GM19328 (cell line): ENCODE measurements around the gene APOM.

Source experiments
- ATAC-seq: cut with Tn5 transposase; IDR thresholded peaks from one replicate; pipeline ENCODE4 v1.9.1; 2021; ENCODE audit warnings: mild to moderate bottlenecking, moderate library complexity; ENCODE audit not compliant: unreplicated experiment

The APOM gene

GRCh38 chr6:31654574-31655348 lies 933 bp upstream of the APOM start:
- no peak for ATAC-seq

DNA sequence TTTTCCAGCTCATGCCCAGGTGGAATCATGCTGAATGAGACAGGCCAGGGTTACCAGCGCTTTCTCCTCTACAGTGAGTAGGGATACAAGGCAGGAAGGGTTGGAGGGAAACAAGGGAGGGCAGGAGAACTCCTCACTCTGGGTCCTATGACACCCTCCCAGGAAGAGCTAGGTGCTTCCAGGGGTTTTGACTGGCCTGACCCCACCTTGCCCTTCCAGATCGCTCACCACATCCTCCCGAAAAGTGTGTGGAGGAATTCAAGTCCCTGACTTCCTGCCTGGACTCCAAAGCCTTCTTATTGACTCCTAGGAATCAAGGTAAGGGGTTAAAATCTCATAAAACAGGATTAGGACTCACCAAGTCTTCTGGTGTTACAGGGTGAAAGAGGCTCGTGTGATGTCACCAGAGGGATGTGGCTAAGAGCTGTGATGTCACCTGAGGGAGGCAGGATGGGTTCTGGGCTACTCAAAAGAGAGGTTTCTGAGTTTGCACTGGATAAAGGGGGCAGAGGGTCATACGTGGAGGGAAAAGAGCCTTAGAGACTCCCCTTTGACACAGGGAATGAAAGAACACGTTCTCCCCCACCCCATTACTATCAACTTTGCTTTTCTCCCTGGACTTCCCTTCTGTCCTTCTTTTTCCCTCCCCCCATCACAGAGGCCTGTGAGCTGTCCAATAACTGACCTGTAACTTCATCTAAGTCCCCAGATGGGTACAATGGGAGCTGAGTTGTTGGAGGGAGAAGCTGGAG lies 1.9 kb downstream of the APOM start:
- ATAC-seq = no peak

DNA sequence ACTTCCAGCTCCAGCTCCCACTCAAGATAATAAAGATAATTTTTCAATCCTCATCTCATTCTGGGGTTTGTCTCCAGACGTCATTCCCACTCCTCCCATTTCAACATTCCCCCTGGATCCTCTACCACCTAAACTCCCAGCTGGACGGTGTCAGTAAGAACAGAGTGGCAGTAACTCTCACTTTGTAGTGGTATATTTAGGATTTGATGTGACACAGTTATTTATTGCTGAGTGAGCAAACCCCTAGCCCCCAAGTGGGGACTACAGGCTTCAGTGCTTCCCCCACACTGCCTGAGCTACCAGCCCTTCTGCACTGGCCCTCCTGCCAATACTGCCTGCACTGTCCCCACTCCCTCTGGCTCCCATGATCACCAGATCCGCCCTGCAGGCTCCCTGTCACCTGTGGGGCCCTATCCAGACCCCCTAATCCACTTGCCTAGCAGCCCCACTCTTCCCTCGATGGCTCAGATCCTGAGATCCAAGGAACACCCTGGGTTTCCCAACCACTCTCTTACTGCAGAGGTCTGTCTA lies 2.5 kb downstream of the APOM start:
- ATAC-seq = no peak

- ATAC-seq = no peak
These were observed 3.4 kb downstream of the APOM start for GRCh38 chr6:31658983-31659648.

- no peak for ATAC-seq
These were observed 4.1 kb downstream of the APOM start for GRCh38 chr6:31659649-31660380.

DNA sequence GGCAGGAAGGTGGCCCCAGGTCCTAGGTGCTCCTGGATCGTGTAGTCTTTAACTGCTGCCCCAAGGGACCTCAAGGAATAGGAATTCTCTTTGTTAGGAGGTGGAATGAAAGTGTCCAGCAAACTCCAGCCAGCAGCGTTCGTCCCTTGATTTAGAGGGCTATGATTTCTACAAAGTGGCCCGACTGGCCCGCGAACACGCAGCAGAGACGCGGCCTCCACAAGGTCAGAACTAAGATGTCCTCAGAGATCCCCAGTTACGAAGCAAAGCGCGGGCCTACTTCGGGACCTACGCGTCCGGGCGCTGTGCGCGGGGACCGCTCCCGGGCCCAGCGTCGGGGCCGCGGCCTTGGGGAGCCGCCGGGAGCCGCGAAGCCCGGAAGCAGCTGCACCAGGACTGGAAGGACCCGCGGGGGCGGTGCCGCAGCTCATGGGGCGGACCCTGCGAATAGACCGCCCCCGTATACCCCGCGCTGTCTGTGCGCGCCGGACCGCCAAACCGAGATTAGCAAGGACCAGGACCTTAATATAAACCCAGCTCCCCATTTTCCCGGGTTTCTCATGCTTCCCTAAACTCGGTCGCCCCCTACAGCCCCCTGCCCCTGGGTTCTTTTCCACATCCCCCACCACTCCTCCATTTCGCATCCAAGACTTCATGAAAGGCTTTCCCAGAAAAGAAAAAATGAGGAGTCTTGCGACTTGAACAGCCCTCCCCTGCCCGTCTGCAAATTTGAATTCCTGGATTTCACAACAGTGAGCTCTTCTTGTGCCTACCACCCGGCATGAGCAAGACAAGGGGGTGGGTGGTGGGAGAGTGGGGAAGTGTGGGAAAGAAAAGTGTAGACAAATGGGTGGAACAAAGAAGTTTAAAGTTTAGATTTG lies 4.9 kb downstream of the APOM start, which contains the start of gene C6orf47:
Gene C6orf47, minus strand, starts transcription at position 398 of the 881 bp plus-strand sequence. CDS start 831 bp downstream, outside the sequence.
- peak; percentile 54 for ATAC-seq

DNA sequence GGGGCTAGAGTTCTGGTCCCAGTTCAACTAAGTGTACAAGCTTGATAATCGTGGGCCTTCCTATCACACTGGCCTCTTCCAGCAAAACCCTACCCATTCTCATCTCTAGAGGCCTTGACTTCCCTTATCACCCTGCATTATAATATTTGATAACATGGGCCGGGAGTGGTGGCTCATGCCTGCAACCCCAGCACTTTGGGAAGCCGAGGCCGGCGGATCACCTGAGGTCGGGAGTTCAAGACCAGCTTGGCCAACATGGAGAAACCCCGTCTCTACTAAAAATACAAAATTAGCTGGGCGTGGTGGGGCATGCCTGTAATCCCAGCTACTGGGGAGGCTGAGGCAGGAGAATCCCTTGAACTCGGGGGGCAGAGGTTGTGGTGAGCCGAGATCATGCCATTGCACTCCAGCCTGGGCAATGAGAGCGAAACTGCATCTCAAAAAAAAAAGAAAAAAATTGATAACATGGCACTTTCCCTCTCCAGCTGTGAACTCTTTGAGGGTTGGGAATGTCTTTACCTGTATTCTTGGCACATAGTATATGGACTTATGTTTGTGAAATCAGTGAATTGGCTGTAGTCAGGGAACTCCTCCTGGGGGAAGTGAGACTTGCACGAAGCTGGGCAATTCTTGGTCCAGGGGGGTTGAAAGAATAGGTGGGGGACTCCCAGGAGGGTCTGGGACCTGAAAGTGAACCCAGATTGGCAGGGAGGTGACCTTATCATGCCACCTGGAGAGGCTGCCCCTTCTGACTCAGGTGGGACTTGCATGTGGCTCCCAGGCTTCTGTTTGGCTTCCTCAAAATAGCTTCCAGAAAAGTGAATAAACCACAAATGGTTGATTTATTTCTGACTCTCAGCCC lies 5.8 kb downstream of the APOM start:
- ATAC-seq = no peak

DNA sequence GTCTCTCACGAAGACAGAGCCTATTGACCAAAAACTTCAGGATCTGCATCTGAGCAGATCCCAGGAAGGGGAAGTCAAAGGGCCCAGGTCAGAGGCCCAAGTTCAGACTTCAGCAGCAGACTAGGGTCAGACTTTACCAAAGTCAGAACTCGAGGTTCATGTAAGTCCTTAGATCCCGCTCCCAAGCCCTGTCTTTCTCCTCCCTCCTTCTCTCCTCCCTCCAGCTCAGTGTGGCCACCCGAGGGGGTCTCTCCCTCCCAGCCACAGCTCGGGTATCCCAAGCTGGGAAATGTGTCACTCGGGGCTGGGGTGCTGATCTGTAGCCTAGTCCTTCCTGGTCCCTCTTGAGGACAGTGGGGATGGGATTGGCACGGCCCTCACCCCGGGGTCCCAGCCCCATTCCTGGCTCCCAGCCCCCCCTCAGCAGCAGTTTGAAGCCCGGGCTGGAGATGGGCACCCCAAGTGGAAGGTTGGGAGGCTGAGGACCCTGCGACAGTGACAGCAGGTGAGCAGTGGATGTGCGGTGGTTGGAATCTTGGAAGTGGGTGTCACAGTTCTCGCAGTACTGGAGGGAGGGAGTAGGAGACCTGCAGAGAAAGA lies 6.5 kb downstream of the APOM start:
- no peak for ATAC-seq

- no peak for ATAC-seq
These were observed 7.6 kb downstream of the APOM start for GRCh38 chr6:31663126-31663960.

DNA sequence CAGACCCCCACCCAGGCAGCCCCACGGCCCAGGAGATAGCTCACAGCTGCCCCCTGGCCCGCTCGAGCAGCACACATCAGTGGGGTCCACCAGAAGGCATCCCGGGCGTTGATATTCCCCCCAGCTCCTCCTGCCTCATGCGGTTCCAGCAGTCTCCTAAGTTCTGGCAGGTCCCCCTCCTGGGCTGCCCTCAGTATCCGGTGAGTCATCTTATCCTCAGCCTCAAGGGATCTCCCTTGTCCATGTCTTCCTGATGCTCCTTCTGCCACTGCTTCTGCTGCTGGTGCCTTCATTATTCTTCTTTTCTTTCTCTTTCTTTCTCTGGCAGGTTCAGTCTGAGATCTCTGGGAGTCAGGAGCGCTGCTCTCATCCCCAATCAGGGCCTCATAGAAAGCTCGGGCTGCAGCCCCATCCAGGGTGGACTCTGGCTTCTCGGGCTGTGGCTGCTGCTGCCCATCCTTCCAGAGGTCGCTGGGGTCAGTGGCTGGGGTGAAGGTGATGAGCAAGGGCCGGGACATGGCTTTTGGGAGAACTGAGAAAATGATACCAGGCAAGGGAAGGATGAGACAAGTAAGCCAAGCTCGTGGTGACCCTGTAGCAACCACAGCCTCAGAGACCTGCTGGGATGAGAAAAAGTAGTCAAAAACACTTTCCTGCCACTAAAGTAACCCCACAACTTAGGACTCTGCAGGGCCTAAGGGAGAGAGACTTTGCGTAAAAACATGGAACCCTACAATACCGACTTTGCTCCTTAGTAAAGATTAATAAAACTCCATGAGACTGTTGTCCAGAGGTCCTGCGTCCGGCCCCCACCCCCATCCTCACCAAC lies 8.5 kb downstream of the APOM start:
- no peak for ATAC-seq

DNA sequence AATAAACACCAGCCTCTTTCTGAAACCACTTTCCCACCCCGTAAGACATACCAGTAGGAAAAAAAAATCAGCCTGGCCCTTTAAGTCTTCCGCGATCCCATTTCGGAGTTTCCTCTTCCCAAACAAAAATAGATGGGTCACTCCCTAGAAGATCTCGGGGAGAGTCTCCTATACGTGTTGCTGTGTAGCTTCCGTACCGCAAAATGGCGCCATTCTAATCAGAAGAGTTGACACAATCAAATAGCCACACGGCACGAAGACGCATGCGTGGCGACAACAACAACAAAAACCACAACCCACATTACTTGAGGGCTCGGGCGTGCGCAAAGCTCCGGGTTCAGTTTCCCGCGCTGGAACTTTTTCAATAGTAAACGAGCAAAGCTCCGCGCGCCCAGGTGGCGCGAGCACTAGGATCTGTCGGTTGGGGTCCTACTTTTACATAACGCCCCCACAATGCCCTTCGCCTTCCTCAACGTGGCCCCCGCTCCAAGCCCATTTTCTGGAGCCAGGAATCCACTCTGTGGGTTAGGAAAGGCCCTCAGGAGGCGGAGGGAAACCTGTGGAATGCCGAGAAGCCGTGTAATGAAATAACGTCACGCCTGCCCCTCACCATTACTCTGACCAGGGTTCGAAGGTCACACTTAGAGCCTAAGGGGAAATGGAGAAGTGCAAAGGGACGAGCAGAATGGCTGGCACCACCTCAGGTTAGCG lies 9.3 kb downstream of the APOM start, which contains the start of gene GPANK1:
Gene GPANK1, minus strand, starts transcription at position 208 of the 711 bp plus-strand sequence. CDS start 519 bp downstream, outside the sequence.
- ATAC-seq = peak; percentile 28

DNA sequence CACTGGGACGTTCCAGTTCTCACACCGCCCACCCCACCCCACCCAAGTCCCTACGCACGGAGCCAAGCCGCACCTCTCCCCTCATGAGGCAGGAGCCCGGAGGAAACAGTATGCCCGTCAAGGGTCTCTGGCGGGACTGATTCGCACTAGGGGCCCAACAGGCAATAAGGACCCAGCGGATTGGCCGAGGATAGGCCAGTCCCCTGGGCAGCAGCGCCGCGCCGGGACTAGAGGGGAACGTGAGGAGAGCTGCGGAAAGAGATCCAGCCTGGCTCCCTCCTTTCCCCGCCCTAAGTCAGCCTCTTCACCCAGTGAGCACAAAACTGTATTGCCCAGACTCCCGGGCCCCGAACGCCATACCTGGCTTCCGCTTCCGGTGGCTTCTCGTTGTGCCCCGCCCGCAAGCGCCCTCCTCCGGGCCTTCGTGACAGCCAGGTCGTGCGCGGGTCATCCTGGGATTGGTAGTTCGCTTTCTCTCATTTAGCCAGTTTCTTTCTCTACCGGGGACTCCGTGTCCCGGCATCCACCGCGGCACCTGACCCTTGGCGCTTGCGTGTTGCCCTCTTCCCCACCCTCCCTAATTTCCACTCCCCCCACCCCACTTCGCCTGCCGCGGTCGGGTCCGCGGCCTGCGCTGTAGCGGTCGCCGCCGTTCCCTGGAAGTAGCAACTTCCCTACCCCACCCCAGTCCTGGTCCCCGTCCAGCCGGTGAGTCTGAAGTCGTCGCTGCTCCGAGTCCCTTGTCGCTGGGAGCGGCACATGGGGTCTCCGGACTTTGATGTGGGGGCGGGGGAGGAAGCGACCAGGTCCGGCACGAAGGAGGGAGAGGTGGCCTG lies 10.0 kb downstream of the APOM start, which contains the start of gene CSNK2B:
Gene CSNK2B, plus strand, starts transcription at position 580 of the 836 bp plus-strand sequence. CDS start 752 bp downstream, outside the sequence.
- peak; percentile 79 for ATAC-seq

DNA sequence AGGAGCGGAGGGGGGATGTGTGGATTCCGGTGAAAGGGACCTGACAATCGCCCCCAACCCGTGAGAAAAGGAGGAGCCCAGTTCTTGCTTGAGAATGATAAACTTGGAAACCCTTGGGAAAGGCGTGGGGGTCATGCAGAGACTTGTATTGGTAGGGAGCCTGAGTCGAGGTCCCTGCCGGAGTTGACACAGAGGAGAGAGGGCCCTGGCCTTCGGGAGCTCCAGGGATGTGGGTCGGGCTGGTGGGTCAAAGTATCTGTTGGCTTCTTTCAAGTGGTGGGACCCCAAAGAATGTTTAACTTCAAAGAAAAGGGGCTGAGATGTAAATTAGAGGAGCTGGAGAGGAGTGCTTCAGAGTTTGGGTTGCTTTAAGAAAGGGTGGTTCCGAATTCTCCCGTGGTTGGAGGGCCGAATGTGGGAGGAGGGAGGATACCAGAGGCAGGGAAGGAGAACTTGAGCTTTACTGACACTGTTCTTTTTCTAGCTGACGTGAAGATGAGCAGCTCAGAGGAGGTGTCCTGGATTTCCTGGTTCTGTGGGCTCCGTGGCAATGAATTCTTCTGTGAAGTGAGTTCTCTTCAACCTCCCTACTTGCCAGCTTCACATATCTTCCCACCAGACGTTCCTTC lies 10.8 kb downstream of the APOM start:
- ATAC-seq = no peak

GRCh38 chr6:31669676-31670075 lies 14.0 kb downstream of the APOM start, which contains the start of gene LY6G5B:
TSS of gene LY6G5B (plus strand) at chr6:31669976. CDS start at chr6:31670951, 975 bp downstream.
- no peak for ATAC-seq
